Left cardiac atrium (tissue), 4 donors: Measurements from ENCODE around the gene CBLC. TPM values are rescaled to one million over a fixed set of nuclear protein-coding genes. Genes with fewer than 3 reads are reported as not detected.

Source experiments
- ATAC-seq, 2 donors: fragments of 200-7000 bp; cut with Tn5 transposase; one replicate each; pipeline ENCODE4 v1.9.1; 2020; ENCODE audit warnings: mild to moderate bottlenecking in 2 of 2, moderate library complexity in 2 of 2
- DNase-seq: peaks from one replicate; pipeline ENCODE4 v3.0.0-alpha.2; 2020
- intact Hi-C, 2 donors: fragments of 100-400 bp; cut with DNase I; formaldehyde crosslinking; loops; one replicate each; pipeline versions ENCODE4 v1.14.1 to v1.15.1; 2022 to 2023
- total RNA-seq, 2 donors: library from RNA; stranded (reverse); fragmentation: NEBNext Ultra II Directional; extraction: Animal tissue kit (Norgen Biotek cat#: 25700); gene quantifications; one replicate each; pipeline ENCODE4 v1.2.1, GENCODE V29; 2021
- donor health status: DM: no; HTN: yes; CAD: no.
- donor health status: DM: no; HTN: yes; CAD: no; lungs with severe emphysema.
- donor health status: DM: yes; HTN: yes; CAD: no.
- donor health status: Dilated cardiomyopathy.

Gene CBLC
- total RNA-seq, 2 donors from 2014 or later: not detected

DNA sequence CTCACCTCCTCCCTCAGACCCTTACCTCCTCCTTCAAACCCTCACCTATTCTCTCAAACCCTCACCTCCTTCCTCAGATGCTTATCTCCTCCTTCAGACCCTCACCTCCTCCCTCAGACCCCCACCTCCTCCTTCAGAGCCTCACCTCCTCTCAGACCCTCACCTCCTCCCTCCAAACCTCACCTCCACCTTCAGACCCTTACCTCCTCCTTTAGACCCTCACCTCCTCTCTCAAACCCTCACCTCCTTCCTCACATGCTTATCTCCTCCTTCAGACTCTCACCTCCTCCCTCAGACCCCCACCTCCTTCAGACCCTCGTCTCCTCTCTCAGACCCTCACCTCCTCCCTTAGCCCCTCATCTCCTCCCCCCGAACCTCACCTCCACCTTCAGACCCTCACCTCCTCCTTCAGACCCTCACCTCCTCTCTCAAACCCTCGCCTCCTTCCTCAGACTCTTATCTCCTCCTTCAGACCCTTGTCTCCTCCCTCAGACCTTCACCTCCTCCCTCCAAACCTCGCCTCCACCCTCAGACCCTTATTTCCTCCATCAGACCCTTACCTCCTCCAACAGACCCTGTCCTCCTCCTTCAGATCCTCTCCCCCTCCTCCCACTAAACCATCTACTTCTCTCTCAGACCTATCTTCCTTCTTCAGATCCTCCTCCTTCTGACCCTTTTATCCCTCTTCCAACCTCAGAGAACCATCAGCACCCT lies 31.6 kb upstream of the CBLC start:
- ATAC-seq: no peak
- intact Hi-C loops: no loop called here

DNA sequence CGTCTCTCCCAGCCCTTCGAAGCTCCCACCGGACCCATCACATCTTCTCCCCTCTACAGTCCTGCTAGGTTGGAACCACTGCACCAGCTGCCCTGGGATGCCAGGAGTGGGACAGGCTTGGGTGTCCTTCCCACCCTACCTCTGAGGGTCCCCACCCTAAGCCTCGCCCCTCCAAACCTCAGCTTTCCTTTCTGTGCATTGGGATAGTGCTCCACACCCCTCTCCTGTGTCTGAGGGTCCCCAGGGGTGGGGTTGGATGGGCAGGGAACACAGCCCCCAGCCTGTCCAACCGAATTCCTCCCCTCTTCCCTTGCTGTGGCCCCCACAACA lies 31.1 kb upstream of the CBLC start:
- no peak for ATAC-seq
- intact Hi-C loops: no loop called here

More for the DNA sequence above, 31.6 kb upstream of the CBLC start:
- DNase-seq: no peak

DNA sequence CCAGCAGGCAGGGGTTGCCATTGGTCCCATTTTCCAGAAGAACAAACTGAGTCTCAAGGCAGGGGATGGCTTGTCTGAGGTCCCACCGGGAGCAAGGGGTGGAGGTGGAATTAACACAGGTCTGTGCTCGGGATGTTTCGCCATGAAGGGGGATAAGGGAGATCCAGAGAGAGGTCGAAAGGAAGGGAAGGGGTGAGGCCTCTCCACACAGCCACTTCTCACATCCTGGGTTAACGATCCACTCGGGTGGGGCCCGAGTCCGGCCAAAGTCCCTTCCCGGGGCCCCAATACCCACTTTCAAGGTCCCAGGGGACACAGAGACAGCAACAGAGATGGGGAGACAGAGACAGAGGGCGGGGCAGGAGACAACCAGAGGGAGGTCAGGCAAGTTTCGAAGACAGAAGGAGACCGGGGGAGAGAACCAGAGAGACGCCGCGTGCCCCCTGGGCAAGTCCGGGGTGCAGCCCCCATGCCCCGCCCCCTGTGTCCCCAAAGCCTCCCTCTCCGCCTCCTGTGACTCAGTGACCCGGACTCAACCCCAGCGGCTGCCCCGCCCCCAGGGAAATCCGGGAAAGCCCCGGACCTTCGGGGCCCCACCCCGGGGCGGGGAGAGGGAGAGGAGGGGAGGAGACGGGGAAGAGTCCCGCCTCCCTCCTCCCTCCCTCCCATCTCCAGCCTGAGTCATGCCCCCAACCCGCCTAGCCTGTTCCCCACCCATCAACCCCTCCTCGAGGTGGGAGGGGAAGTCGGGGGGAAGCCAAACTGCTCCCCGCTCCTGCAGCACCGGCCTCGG lies 30.5 kb upstream of the CBLC start:
- intact Hi-C loops: no loop called here
- ATAC-seq (peak; percentile 92 to 94), DNase-seq (peak; percentile 97)

More for the DNA sequence above, 31.1 kb upstream of the CBLC start:
- no peak for DNase-seq

DNA sequence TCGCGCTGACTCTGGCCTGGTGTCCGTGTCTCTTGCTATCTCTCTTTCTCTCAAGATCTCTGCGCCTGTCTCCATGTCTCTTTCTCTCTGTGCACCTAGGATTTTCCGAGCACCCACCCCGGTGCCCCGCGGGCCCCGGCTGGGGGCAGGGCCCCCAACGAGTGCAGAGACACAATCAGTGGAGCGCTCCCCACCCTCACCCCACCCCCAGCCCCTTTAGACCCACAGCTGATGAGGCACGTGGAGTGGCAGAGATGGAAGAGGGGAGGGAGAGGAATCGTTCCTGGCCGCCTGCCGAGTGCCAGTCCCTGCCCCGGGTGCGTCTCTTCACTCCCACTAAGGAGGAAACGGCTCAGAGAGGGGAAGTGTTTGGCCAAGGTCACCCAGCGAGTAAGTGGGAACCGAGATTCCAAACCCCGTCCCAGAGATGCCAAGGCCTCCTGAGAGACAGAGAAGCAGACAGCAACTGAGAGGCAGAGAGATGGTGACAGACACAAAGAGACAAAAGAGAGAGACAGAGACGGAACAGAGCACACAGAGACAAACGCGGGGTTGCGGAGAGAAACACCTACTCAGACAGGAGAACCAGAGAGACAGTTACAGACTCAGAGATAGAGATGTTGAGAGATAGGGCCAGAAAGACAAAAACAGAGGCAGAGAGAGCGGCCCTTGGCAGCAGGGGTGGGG lies 29.8 kb upstream of the CBLC start:
- peak; percentile 83 for DNase-seq
- ATAC-seq: peak; percentile 27 to 48
- intact Hi-C loops: no loop called here

DNA sequence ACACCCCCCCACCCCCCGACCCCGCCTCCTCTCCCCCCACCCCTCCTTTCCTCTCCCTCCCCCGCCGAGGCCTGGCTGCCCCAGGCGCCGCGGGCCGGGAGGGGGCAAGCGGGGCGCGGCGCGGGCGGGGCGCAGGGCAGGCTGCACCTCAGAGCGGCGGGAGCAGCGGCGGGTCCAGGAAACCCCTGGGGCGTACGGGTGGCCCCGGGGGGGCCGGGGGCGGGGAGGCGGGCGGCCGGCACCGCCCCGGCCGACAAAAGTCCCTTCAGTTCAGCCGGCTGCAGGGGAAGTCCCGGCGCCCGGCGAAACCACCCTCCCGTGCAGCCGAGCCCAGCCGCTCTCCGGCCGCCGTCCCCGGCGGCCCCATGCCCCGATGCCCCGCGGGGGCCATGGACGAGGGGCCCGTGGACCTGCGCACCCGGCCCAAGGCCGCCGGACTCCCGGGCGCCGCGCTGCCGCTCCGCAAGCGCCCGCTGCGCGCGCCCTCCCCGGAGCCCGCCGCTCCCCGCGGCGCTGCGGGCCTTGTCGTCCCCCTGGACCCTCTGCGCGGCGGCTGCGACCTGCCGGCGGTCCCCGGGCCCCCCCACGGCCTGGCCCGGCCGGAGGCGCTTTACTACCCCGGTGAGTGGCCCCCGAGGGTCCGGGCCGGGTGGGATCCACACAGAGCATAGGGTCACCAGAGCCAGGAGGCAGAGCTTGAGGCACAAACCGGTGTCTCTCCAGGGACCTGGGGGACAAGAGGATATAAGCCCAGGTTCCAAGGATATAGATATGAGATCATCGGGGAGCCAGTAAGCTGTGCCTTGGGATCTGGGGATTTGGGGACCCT lies 29.1 kb upstream of the CBLC start, which contains the start of gene BCL3:
TSS of gene BCL3 (plus strand) at position 283 of the 829 bp plus-strand sequence. CDS start at position 366, 83 bp downstream.
- intact Hi-C loops: no loop called here
- ATAC-seq (peak; percentile 53 to 55), DNase-seq (peak; percentile 89)

DNA sequence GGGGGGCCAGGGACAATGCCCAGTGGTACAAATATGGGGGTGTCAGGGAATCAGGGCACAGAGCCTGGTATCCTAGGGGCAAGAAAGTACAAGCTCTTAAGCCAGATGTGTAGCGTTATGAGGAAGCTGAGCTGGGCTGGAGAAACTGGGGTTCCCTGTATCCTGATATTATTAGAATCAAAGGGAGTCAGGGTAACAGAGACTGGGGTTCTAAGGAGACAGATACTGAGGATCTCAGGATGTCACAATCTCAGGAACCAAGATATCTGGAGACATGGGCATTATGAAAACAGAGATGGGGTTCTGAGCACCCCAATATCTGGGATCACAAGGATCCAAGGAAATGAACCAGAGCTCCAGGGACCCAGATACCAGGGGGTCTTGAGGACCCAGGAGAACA lies 28.4 kb upstream of the CBLC start:
- no peak for ATAC-seq
- DNase-seq: no peak
- intact Hi-C loops: no loop called here

DNA sequence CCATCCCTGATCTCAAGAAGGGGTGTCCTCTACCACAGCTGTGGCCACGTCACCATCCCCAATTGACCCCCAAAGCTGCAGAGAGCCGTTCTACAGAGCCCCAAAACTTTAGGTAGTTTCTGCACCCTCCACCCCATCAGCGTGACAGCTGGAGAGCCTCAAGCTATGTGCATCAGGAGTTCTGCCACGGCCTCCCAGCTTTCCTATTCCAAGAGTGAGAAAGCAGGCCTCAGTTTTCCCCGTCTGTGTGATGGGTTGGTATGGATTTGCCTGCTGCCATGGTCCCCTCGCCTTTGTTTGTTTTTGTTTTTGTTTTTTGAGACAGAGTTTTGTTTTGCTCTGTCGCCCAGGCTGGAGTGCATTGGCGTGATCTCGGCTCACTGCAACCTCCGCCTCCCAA lies 27.7 kb upstream of the CBLC start:
- ATAC-seq (no peak), DNase-seq (no peak)
- intact Hi-C loops: no loop called here

DNA sequence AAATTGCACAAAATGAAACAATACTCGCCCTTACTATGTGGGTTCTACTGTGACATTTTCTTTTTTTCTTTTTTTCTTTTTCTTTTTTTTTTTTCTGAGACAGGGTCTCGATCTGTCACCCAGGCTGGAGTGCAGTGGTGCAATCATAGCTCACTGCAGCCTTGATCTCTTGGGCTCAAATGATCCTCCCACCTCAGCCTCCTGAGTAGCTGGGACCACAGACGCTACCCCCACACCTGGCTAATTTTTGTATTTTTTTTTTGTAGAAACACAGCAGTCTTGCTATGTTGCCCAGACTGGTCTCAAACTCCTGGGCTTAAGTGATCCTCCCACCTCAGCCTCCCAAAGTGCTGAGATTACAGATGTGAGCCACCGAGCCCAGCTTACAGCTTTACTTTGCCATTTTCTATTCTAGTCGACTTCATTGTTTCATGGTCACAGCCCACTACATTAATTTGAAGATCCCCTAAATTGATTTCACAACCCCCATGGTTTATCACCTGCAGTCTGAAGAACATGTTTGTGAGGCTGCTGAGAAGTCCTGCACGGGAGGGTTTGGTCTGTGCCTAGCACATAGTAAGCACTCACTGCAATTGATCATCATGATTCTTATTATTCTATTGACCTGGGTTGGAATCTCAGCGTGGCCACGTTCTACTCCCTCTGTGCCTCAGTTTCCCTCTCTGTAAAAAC lies 25.4 kb upstream of the CBLC start:
- ATAC-seq: no peak
- DNase-seq: no peak
- intact Hi-C loops: no loop called here

DNA sequence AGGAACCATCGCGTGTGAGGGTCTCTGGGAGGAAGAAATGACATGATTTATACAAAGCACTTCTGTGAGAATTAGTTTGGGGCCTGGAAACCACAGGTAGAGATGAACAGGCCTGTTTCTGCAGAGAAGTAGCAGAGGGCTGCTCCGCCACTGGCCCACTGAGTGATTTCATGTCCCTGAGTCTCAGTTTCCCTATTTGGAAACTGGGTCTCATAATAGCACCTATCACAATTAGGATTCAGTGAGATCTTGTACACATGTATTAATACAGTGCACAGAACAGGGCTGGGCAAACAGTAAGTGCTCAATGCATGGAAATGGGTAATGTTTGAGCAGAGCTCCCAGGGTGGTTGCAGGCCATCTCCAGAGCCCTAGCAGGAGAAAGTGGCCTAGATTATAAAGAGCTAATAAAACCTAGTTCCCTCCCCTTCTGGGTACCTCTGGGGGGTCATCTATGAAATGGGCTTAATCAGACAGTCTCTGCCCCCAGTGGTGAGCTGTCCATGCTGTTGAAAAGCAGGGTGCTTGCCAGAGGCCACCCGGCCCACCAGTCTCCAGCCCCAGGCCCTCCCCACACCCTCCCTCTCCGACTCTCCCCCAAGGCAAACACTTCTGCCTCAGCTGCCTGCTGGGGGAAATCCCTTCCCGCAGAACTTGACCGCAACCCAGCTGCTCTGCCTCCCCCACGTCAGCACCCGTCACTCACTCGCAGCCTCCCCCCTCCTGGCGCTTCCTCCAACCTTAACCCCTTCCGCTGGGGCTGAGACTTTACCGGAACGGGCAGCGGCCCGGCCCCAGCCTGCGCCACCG lies 24.7 kb upstream of the CBLC start:
- peak; percentile 95 for DNase-seq
- intact Hi-C loops: no loop called here
- ATAC-seq: peak; percentile 56 to 65

DNA sequence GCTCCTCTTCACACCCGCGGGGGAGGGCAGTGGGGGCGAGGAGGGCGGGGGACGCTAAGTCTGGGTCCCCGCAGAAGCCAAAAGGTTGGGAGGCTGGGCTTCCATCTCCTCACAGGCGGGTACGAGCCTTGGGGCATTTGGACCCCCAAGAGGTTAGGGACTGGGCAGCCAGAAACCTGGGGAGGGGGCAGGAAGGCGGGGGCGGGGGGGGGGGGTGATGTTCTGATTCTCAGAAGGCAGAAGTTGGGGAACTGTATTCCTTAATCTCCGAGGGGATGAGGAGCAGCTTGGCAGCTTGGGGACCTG lies 24.1 kb upstream of the CBLC start:
- ATAC-seq: no peak
- DNase-seq: no peak
- intact Hi-C loops: no loop called here

DNA sequence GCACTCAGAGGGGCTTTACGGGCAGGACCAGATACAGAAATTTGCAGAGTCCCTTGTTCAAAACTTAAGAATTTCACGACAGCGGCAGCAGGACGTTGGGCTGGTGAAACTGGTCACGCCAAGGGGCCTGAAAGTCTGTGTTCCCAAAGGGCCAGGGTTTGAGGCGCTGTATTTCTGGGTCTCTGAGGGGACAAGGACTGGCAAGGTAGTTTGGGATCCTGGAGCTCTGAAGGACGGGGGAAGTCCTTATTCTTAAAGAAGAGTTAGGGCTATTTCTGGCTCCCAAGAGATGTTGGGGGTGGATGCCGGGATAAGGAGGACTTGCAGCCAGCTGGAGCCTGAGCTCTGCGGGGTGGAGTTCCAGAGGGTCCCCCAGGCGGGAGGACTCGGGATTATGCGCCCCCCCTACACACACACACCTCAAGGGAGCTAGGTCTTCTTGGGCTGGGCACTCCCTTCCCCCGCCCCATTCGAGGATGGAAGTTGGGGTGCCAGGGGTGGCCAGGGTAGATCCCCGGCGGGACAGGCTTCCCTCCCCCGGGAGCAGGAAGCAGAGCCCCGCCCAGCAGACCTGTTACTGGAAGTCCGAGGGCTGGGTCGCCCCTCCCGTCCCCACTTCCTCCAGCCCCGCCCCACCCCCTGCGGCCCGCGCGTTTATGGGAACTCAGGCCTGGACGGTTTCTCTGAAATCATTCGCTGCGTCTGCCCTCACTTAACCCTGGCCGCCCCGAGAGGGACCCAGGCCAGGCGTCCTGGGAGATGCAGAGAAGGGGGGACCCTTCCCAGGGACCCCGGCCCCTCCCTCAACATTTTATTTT lies 23.5 kb upstream of the CBLC start:
- peak; percentile 98 for DNase-seq
- ATAC-seq: peak; percentile 51 to 68
- intact Hi-C loops: no loop called here

DNA sequence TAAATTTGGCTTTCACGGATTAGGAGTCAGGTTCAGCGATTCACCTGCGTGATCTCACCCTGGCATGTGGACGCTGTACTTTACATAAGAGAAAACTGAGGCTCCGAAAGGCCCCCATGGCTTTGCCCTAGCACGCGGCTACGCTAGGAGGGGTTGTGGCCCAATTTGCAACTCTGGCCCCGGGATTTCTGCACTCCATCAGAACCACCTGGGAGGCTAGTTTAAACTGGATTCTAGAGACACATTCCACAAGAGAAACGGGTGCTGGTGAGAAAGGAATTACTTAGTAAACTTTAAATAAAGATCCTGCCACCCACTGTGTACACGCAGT lies 23.0 kb upstream of the CBLC start:
- DNase-seq (no peak), ATAC-seq (no peak)
- intact Hi-C loops: loop anchor here in 1 of 2 donors (5.0 kb wide), 1 partner anchor 32 kb away; no protein-coding TSS in a partner anchor

DNA sequence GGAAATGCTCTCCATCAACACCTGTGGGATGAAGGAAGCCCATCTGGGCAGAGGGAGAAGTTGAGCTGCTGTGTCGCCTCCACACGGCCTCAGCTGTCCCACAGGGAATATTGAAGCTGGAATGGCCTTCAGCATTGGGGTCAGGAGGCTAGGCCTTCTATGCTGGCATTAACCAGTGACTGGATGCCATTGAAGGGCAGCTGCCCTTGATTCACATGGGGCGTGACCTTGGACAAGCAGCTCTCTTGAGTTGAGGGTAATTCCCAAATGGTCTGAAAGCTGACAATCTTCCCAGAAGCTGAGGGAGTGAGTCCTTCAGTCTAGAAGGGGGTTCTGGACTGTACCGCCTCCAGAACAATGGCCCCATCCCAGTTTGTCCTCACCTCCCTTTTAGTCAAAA lies 22.5 kb upstream of the CBLC start:
- no peak for DNase-seq
- intact Hi-C loops: loop anchor here in 1 of 2 donors (5.0 kb wide), 1 partner anchor 33 kb away; no protein-coding TSS in a partner anchor
- ATAC-seq: no peak

DNA sequence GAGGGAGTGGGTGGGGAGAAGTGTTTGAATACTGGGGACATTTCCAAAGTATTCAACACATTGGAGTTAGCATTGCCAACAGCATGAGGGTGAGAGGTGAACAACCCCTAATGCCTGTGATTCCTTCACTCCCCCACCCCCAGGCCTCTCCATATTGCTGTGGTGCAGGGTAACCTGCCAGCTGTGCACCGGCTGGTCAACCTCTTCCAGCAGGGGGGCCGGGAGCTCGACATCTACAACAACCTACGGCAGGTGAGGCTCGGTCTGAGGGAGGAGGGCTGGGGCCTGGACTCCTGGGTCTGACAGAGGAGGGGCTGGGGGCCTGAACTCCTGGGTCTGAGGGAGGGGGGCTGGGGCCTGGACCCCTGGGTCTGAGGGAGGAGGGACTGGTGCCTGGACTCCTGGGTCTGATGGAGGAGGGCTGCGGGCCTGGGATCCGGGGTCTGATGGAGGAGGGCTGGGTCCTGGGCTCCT lies 21.6 kb upstream of the CBLC start:
- ATAC-seq: no peak
- no peak for DNase-seq
- intact Hi-C loops: loop anchor here in 1 of 2 donors (5.0 kb wide), 1 partner anchor 34 kb away; no protein-coding TSS in a partner anchor

DNA sequence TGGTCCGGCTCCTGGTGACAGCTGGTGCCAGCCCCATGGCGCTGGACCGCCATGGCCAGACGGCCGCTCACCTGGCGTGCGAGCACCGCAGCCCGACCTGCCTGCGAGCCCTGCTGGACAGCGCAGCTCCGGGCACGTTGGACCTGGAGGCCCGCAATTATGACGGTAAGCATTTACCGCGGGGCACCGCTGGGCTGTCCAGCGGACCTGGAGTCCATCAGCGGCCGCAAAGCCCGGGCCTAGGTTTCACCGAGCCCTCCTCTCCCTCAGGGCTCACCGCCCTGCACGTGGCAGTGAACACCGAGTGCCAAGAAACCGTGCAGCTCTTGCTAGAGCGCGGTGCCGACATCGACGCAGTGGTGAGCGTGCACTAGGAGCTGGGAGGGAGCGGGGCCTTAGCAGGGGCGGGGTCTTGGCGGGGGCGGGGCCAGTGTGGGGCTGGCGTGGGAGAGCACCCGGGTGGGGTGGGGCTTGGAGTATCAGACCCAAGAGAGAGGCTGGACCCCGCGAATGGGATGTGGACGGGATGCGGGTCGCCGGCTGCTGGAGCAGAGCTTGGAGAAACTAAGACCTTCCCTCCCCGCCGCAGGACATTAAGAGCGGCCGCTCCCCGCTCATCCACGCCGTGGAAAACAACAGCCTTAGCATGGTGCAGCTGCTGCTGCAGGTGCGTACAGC lies 20.5 kb upstream of the CBLC start:
- intact Hi-C loops: loop anchor here in 1 of 2 donors (5.0 kb wide), 1 partner anchor 35 kb away; no protein-coding TSS in a partner anchor
- ATAC-seq (peak; percentile 60 to 64), DNase-seq (peak; percentile 85)
